SU-DHL-6 (cell line): ENCODE data around the gene HMG20A.

Experiments used
- H2AFZ ChIP-seq: fragments of 200-600 bp; sonication (generic); 2 replicates; pipeline ENCODE4 v1.6.1; 2014; ENCODE audit warnings: low read depth, mild to moderate bottlenecking, moderate library complexity, mixed read lengths, antibody characterized with exemption, low read length; ENCODE audit not compliant: severe bottlenecking
- H3F3A ChIP-seq: fragments of 200-600 bp; shearing (Covaris generic); 2 replicates; pipeline ENCODE4 v1.6.0; 2016; ENCODE audit warnings: antibody characterized with exemption, mild to moderate bottlenecking; ENCODE audit not compliant: insufficient read depth
- H3K27ac ChIP-seq: fragments of 200-600 bp; sonication (generic); 2 replicates; pipeline ENCODE4 v1.5.1; 2016; ENCODE audit warnings: low read depth, mild to moderate bottlenecking, low read length, moderate library complexity, mixed read lengths
- H3K27me3 ChIP-seq: fragments of 200-600 bp; sonication (generic), shearing (Covaris generic); 2 replicates; pipeline ENCODE4 v1.6.0; 2014; ENCODE audit warnings: mild to moderate bottlenecking, low read length
- H3K36me3 ChIP-seq: fragments of 200-600 bp; sonication (generic); 2 replicates; pipeline ENCODE4 v1.6.1; 2014; ENCODE audit warnings: mild to moderate bottlenecking, low read length, mixed read lengths
- H3K4me2 ChIP-seq: fragments of 300-600, 200-600 bp; shearing (Covaris generic), sonication (generic); 2 replicates; pipeline ENCODE4 v1.6.0; 2014; ENCODE audit warnings: low read length, low read depth, mild to moderate bottlenecking; ENCODE audit not compliant: poor library complexity, severe bottlenecking
- H3K4me3 ChIP-seq: fragments of 200-600 bp; sonication (generic); 2 replicates; pipeline ENCODE4 v1.5.1; 2014; ENCODE audit warnings: antibody characterized with exemption, low read length, mild to moderate bottlenecking, mixed read lengths; ENCODE audit not compliant: insufficient read depth, poor library complexity, severe bottlenecking
- H3K79me2 ChIP-seq: fragments of 200-600 bp; sonication (generic); 2 replicates; pipeline ENCODE4 v1.6.1; 2014; ENCODE audit warnings: mild to moderate bottlenecking, low read length, moderate library complexity; ENCODE audit not compliant: insufficient read depth
- H3K9ac ChIP-seq: fragments of 200-600 bp; sonication (generic); 2 replicates; pipeline ENCODE4 v1.7.0; 2014; ENCODE audit warnings: mild to moderate bottlenecking, low read length
- H3K9me2 ChIP-seq: fragments of 200-600 bp; sonication (generic); replicated peaks from 2 replicates; pipeline ENCODE4 v1.6.1; 2014; ENCODE audit warnings: low read length; ENCODE audit not compliant: insufficient read depth
- H3K9me3 ChIP-seq: fragments of 200-600 bp; sonication (generic); 2 replicates; pipeline ENCODE4 v1.6.1; 2014; ENCODE audit warnings: low read length, mixed read lengths; ENCODE audit not compliant: insufficient read depth
- H4K20me1 ChIP-seq: fragments of 200-600 bp; sonication (generic); 2 replicates; pipeline ENCODE4 v1.6.1; 2014; ENCODE audit warnings: low read depth, mild to moderate bottlenecking, antibody characterized with exemption, low read length, moderate library complexity, mixed read lengths
- CTCF ChIP-seq: fragments of 200-600 bp; sonication (generic); IDR thresholded peaks from one replicate; pipeline ENCODE4 v1.5.1; 2017; ENCODE audit warnings: antibody characterized with exemption, mild to moderate bottlenecking, low read length, moderate library complexity; ENCODE audit not compliant: insufficient read depth, poor library complexity, severe bottlenecking
- EZH2phosphoT487 ChIP-seq: fragments of 200-600 bp; sonication (generic), shearing (Covaris generic); conservative IDR thresholded peaks from 2 replicates; pipeline ENCODE4 v1.6.1; 2018; ENCODE audit warnings: mild to moderate bottlenecking, antibody characterized with exemption, low read length, moderate library complexity, mixed read lengths

The HMG20A gene

GRCh38 chr15:77506311-77507142, 85.8 kb downstream of the HMG20A start:
- Histone ChIP-seq H3K79me2 (no peaks in the 10 kb centered on the region), H3K4me3 (no peak overlapping the region), H3K27ac (no peak overlapping the region), H3K27me3 (no peaks in the 10 kb centered on the region), H3K9me2 (no peaks in the 10 kb centered on the region), H3K36me3 (no peaks in the 10 kb centered on the region), H3K9me3 (no peaks in the 10 kb centered on the region), H3K4me2 (no peak overlapping the region), H2AFZ (no peak overlapping the region), H3F3A (no peaks in the 10 kb centered on the region), H3K9ac (no peak overlapping the region), H4K20me1 (no peaks in the 10 kb centered on the region)
- no peak for TF ChIP-seq EZH2phosphoT487
- no peak for TF ChIP-seq CTCF

GRCh38 chr15:77507143-77507897, 86.6 kb downstream of the HMG20A start:
- Histone ChIP-seq H2AFZ (no peak overlapping the region), H3F3A (no peaks in the 10 kb centered on the region), H4K20me1 (no peaks in the 10 kb centered on the region), H3K27ac (no peak overlapping the region), H3K4me2 (no peak overlapping the region), H3K9me3 (no peaks in the 10 kb centered on the region), H3K36me3 (no peaks in the 10 kb centered on the region), H3K27me3 (no peaks in the 10 kb centered on the region), H3K79me2 (no peaks in the 10 kb centered on the region), H3K9ac (no peak overlapping the region), H3K4me3 (no peak overlapping the region), H3K9me2 (no peaks in the 10 kb centered on the region)
- TF ChIP-seq CTCF (no peak), EZH2phosphoT487 (no peak)

GRCh38 chr15:77507911-77508310, 87.2 kb downstream of the HMG20A start:
- Histone ChIP-seq H3K4me2 (no peak overlapping the region), H3K27me3 (no peaks in the 10 kb centered on the region), H3K79me2 (no peaks in the 10 kb centered on the region), H3K9me3 (no peaks in the 10 kb centered on the region), H3K27ac (no peak overlapping the region), H3K4me3 (no peak overlapping the region), H2AFZ (no peak overlapping the region), H3K9me2 (no peaks in the 10 kb centered on the region), H3K36me3 (no peaks in the 10 kb centered on the region), H4K20me1 (no peaks in the 10 kb centered on the region), H3K9ac (no peak overlapping the region), H3F3A (no peaks in the 10 kb centered on the region)
- TF ChIP-seq CTCF (no peak), EZH2phosphoT487 (no peak)
